HepG2 (cell line): ENCODE results near the gene C9orf85. TPM values are rescaled to one million over a fixed set of nuclear protein-coding genes. Genes with fewer than 3 reads are reported as not detected.

Experiments
- ATAC-seq: fragments of 200-7000 bp; cut with Tn5 transposase; 3 replicates; pipeline ENCODE4 v1.9.1; 2020; ENCODE audit warnings: mild to moderate bottlenecking, moderate library complexity
- BruUV-seq: library from RNA; stranded (reverse); fragments of 400-500 nt; replicated peaks from 2 replicates; lab custom pipeline; 2021; lab: Mats Ljungman, UMichigan
- CTCF ChIA-PET: fragments of 300-600 bp; formaldehyde crosslinking; extraction: SDS; loops from one replicate; lab custom pipeline; 2021; ENCODE audit warnings: low total read pairs, inconsistent platforms, low intra/inter-chr PET ratio; lab: Yijun Ruan, JAX
- POLR2A ChIA-PET: fragments of 350-600 bp; sonication (Branson Sonifier 250); formaldehyde crosslinking; loops from one replicate; lab custom pipeline; 2020; ENCODE audit warnings: antibody characterized with exemption, inconsistent platforms; lab: Yijun Ruan, JAX
- DNase-seq: peaks from one replicate; pipeline ENCODE4 v3.0.0-alpha.2; 2015; ENCODE audit warnings: low spot score
- FAIRE-seq: peaks from 3 replicates; lab custom pipeline; 2011; peaks lifted over from hg19 to GRCh38; lab: Jason Lieb, UNC
- H2AFZ ChIP-seq: one replicate; pipeline ENCODE4 v1.6.1; 2011; ENCODE audit warnings: low read length, inconsistent platforms
- H3K27ac ChIP-seq: fragments of 300-600 bp; 3 replicates; pipeline ENCODE4 v1.8.0; 2011; ENCODE audit warnings: mixed run types, mild to moderate bottlenecking, mixed read lengths, low read length, inconsistent platforms; ENCODE audit not compliant: insufficient read depth; ENCODE audit errors: extremely low read length
- H3K27me3 ChIP-seq, 2 experiments: fragments of 200-600 bp in 1 of 2; 2 replicates in 1 of 2; 3 replicates in 1 of 2; pipeline versions ENCODE4 v1.6.0 to v1.8.0; 2011; ENCODE audit warnings: low read length in 2 of 2, mild to moderate bottlenecking in 2 of 2, moderate library complexity in 2 of 2, inconsistent platforms in 1 of 2; ENCODE audit not compliant: insufficient read depth in 2 of 2, control insufficient read depth in 1 of 2
- H3K36me3 ChIP-seq, 2 experiments: fragments of 200-600 bp in 1 of 2; replicated peaks in 1 of 2; 2 replicates in 1 of 2; 3 replicates in 1 of 2; pipeline versions ENCODE4 v1.5.1 to v1.8.0; 2011; ENCODE audit warnings: low read length in 2 of 2, inconsistent platforms in 1 of 2; ENCODE audit not compliant: insufficient read depth in 2 of 2, control insufficient read depth in 1 of 2
- H3K4me1 ChIP-seq: 2 replicates; pipeline ENCODE4 v1.5.1; 2012; ENCODE audit warnings: low read length, inconsistent platforms; ENCODE audit not compliant: insufficient read depth
- H3K4me2 ChIP-seq: 2 replicates; pipeline ENCODE4 v1.6.0; 2011; ENCODE audit warnings: low read depth, low read length, inconsistent platforms
- H3K4me3 ChIP-seq, 3 experiments: fragments of 200-600 bp in 1 of 3; sonication (generic), shearing (Covaris generic) in 1 of 3; replicated peaks in 1 of 3; 2 replicates each; pipeline ENCODE4 v1.5.1; 2011 to 2016; ENCODE audit warnings: low read length in 3 of 3, inconsistent platforms in 2 of 3, low read depth in 2 of 3, mild to moderate bottlenecking in 2 of 3, control low read depth in 1 of 3, mixed read lengths in 1 of 3; ENCODE audit not compliant: insufficient read depth in 1 of 3
- H3K79me2 ChIP-seq: one replicate; pipeline ENCODE4 v1.6.1; 2011; ENCODE audit warnings: low read length, inconsistent platforms; ENCODE audit not compliant: insufficient read depth
- H3K9ac ChIP-seq: 2 replicates; pipeline ENCODE4 v1.6.0; 2011; ENCODE audit warnings: mild to moderate bottlenecking, low read depth, low read length, inconsistent platforms; ENCODE audit not compliant: insufficient read depth
- H3K9me3 ChIP-seq: 2 replicates; pipeline ENCODE4 v1.5.1; 2012; ENCODE audit warnings: mild to moderate bottlenecking, low read length
- H4K20me1 ChIP-seq: 2 replicates; pipeline ENCODE4 v1.6.0; 2011; ENCODE audit warnings: inconsistent platforms, mild to moderate bottlenecking, low read length, moderate library complexity; ENCODE audit not compliant: insufficient read depth
- AKNA ChIP-seq: sonication (generic); formaldehyde crosslinking; IDR thresholded peaks from 2 replicates; pipeline ENCODE4 v1.4.0; 2020; ENCODE audit warnings: missing genetic modification reagents, borderline replicate concordance
- DBP ChIP-seq: sonication (generic); formaldehyde crosslinking; IDR thresholded peaks from 2 replicates; pipeline ENCODE4 v1.4.0; 2020; ENCODE audit warnings: missing genetic modification reagents; ENCODE audit errors: not compliant biosample characterization
- GFI1 ChIP-seq: sonication (generic); formaldehyde crosslinking; IDR thresholded peaks from 2 replicates; pipeline ENCODE4 v1.5.0; 2020; ENCODE audit warnings: missing genetic modification reagents, mild to moderate bottlenecking, borderline replicate concordance
- PBX3 ChIP-seq: sonication (generic); formaldehyde crosslinking; IDR thresholded peaks from 2 replicates; pipeline ENCODE4 v1.8.1; 2023; ENCODE audit warnings: missing genetic modification reagents, inconsistent platforms, borderline replicate concordance
- POLR2G ChIP-seq: fragments of 200-400 bp; formaldehyde crosslinking; IDR thresholded peaks from 2 replicates; pipeline ENCODE4 v1.6.1; 2018; ENCODE audit warnings: mild to moderate bottlenecking, low read depth, low read length, moderate library complexity
- SOX13 ChIP-seq, 3 experiments: fragments of 450-650 bp in 1 of 3; sonication (generic) in 1 of 3; formaldehyde crosslinking in 1 of 3; IDR thresholded peaks in 2 of 3; conservative IDR thresholded peaks in 1 of 3; 2 replicates each; pipeline versions ENCODE4 v1.5.0 to v1.6.1; 2016 to 2020; ENCODE audit warnings: antibody characterized with exemption in 1 of 3, mild to moderate bottlenecking in 1 of 3, missing compliant biosample characterization in 1 of 3, missing genetic modification reagents in 1 of 3, moderate library complexity in 1 of 3
- ZBTB46 ChIP-seq: sonication (generic); formaldehyde crosslinking; IDR thresholded peaks from 2 replicates; pipeline ENCODE4 v1.4.0; 2020; ENCODE audit warnings: mild to moderate bottlenecking, missing genetic modification reagents, borderline replicate concordance
- ZNF777 ChIP-seq: sonication (generic); formaldehyde crosslinking; IDR thresholded peaks from 2 replicates; pipeline ENCODE4 v1.4.0; 2020; ENCODE audit warnings: missing genetic modification reagents
- WGBS: methylation state at CpG from one replicate; pipeline ENCODE4 v1.1.6; 2017; ENCODE audit warnings: low lambda C conversion rate; 5-methylcytosine and 5-hydroxymethylcytosine counted together
- in situ Hi-C: cut with HindIII; loops from 2 replicates; pipeline ENCODE4 v1.10.0; 2017; ENCODE audit warnings: low pct_unique_long_range_greater_than_20kb; ENCODE audit not compliant: extremely low pct_ligation_motif_present
- intact Hi-C: fragments of 100-400 bp; cut with micrococcal nuclease; formaldehyde crosslinking; loops from one replicate; pipeline ENCODE4 v1.10.0; 2022; ENCODE audit not compliant: unreplicated experiment
- polyA plus RNA-seq, 8 experiments: library from polyadenylated mRNA; depleted of rRNA in 3 of 8; stranded (reverse) in 7 of 8; unstranded in 1 of 8; fragments of >200 nt; fragmentation: Illumina TruSeq in 4 of 8; extraction: Trizol in 4 of 8; gene quantifications; 2 replicates each; pipeline versions ENCODE4 v1.2.1 to v1.2.3, GENCODE V29; 2011 to 2016; ENCODE audit warnings: low read depth in 4 of 8, missing spikeins in 1 of 8, mixed read lengths in 1 of 8; ENCODE audit not compliant: insufficient read depth in 1 of 8
- total RNA-seq, 5 experiments: library from RNA; depleted of rRNA; stranded (reverse); fragments of >200 nt; fragmentation: Illumina TruSeq; extraction: Trizol; gene quantifications; 2 replicates each; pipeline ENCODE4 v1.2.3, GENCODE V29; 2016; ENCODE audit warnings: low read depth in 1 of 5

C9orf85 gene
- total and polyA plus RNA-seq, 2 of the 13 experiments (the other 11 are each of a cell fraction or from before 2014, with no cell fraction given), result 9.9 to 13.9 TPM

- 97% methylated on average over 2 of the region's 2 CpGs for WGBS
These were observed 19.7 kb downstream of the C9orf85 start for GRCh38 chr9:71931166-71931565.

More at GRCh38 chr9:71931166-71931565, 19.7 kb downstream of the C9orf85 start:
- BruUV-seq, result no TSS peak
- H3K4me2 ChIP-seq, result no peak overlapping the region
- no peak for ATAC-seq
- no peak overlapping the region for H3K9ac ChIP-seq
- intact Hi-C loops, result no loop called here
- TF ChIP-seq ZBTB46 (CRISPR knock-in tag) (no peak), SOX13 (IDR thresholded peaks at IDR 0.05) (no peak), SOX13 (CRISPR knock-in tag; conservative IDR thresholded peaks at IDR 0.05 in 1 of 2, IDR thresholded peaks at IDR 0.05 in 1 of 2) (no peak), ZNF777 (CRISPR knock-in tag) (no peak), PBX3 (CRISPR knock-in tag) (no peak), GFI1 (CRISPR knock-in tag) (no peak), POLR2G (no peak), AKNA (CRISPR knock-in tag) (no peak), DBP (CRISPR knock-in tag) (no peak)
- TF ChIP-seq, all 625 proteins: peak for 0
- H2AFZ ChIP-seq, result no peak overlapping the region
- no peaks in the 10 kb centered on the region for H4K20me1 ChIP-seq
- H3K79me2 ChIP-seq, result peaks cover 24% of the 10 kb centered on the region
- no peak for FAIRE-seq
- in situ Hi-C loops, result no loop called here
- no peak overlapping the region for H3K4me3 ChIP-seq
- 0 out of 5 replicates have a peak, but pooled peaks cover 0 to 3% of the 10 kb centered on the region in 2 experiments for H3K36me3 ChIP-seq
- no peaks in the 10 kb centered on the region for H3K9me3 ChIP-seq
- H3K27ac ChIP-seq, result no peak overlapping the region
- CTCF ChIA-PET, result no interaction called here
- H3K4me1 ChIP-seq, result peaks cover 21% of the 10 kb centered on the region
- no peaks in the 10 kb centered on the region for H3K27me3 ChIP-seq
- POLR2A ChIA-PET, result interaction anchor here (1.7 kb wide), 1 partner anchor 20 kb away, joined by 5 read pairs; the partner anchor contains the start of genes ABHD17B and C9orf85
- no peak for DNase-seq
